Cardiac atrium fibroblast (primary cell): Measurements from ENCODE around the gene RHEX. TPM values are rescaled to one million over a fixed set of nuclear protein-coding genes. Genes with fewer than 3 reads are reported as not detected.

Source experiments
- total RNA-seq: library from RNA; depleted of rRNA; stranded (reverse); fragments of >200 nt; gene quantifications from 2 replicates; pipeline ENCODE4 v1.2.3, GENCODE V29; 2015

The RHEX gene
- total RNA-seq = not detected in 2 replicates

DNA sequence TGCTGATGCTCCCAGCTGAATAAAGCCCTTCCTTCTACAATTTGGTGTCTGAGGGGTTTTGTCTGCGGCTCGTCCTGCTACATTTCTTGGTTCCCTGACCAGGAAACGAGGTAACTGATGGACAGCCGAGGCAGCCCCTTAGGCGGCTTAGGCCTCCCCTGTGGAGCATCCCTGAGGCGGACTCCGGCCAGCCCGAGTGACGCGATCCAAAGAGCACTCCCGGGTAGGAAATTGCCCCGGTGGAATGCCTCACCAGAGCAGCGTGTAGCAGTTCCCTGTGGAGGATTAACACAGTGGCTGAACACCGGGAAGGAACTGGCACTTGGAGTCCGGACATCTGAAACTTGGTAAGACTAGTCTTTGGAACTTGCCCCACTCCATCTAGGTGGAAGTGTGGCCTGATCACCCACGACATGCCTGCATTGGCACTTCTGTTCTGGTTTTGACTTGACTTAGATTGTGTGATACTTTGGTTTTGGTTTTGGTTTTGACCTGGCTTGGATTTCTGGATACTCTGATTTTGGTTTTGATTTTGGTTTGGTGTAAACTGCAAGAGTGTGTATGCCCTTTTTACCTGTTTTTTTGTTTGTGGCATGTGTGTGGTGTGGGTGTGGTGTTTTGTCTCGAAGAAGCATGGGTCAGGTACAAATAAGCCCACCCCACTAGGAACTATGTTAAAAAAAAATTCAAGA lies at the start of gene RHEX:
Gene RHEX, plus strand, starts transcription at position 255 of the 692 bp plus-strand sequence. CDS start 44,656 bp downstream, outside the sequence.

GRCh38 chr1:206023695-206024094 lies 29.3 kb upstream of the RHEX start, which contains the start of gene CTSE:
Gene CTSE, minus strand, starts transcription at chr1:206023895. Its CDS starts 104 bp downstream, at chr1:206023791.

GRCh38 chr1:206117151-206117948 lies 64.4 kb downstream of the RHEX start, which contains the start of gene AVPR1B:
Gene AVPR1B, minus strand, starts transcription at chr1:206117388. Its CDS starts 498 bp downstream, at chr1:206116890.

Other genes starting within 250 kb of the RHEX start
- gene SLC41A1, start 240.0 kb upstream of the RHEX start, total RNA-seq = 15.7 and 29.8 TPM in 2 replicates
- gene PM20D1, start 203.0 kb upstream of the RHEX start, total RNA-seq = not detected in 2 replicates
- gene SLC26A9, start 109.7 kb upstream of the RHEX start, total RNA-seq = under 0.01 TPM in 1 of 2 replicates, not detected in the other
- gene RAB7B, start 49.8 kb upstream of the RHEX start, total RNA-seq = 3.1 and 8.6 TPM in 2 replicates
- not detected in 2 replicates for gene CTSE, start 29.3 kb upstream of the RHEX start, total RNA-seq
- not detected in 2 replicates for gene AVPR1B, start 64.2 kb downstream of the RHEX start, total RNA-seq
- gene FAM72A, start 149.7 kb downstream of the RHEX start, total RNA-seq = 0.81 and 7.4 TPM in 2 replicates
- 28.3 and 56.9 TPM in 2 replicates for gene SRGAP2, start 150.4 kb downstream of the RHEX start, total RNA-seq